ENCODE data around the gene SNX3.

The SNX3 gene

GRCh38 chr6:108168501-108169463, 92.1 kb downstream of the SNX3 start:
- Histone ChIP-seq H3K79me2 (ENCODE audit: low read length) (no peaks in the 10 kb centered on the region), H3K9ac (ENCODE audit: low read length) (no peak overlapping the region), H4K20me1 (ENCODE audit: insufficient read depth, low read length) (no peaks in the 10 kb centered on the region), H3K27me3 (ENCODE audit: low read depth, low read length) (no peaks in the 10 kb centered on the region), H3K36me3 (replicated peaks; ENCODE audit: low read depth, low read length) (no peaks in the 10 kb centered on the region), H3K4me1 (ENCODE audit: low read length) (no peaks in the 10 kb centered on the region), H3K9me3 (ENCODE audit: insufficient read depth, low read length) (no peaks in the 10 kb centered on the region), H3K4me2 (ENCODE audit: low read length) (no peak overlapping the region), H3K27ac (ENCODE audit: low read length) (no peak overlapping the region), H3K4me3 (ENCODE audit: low read length) (no peak overlapping the region), H2AFZ (ENCODE audit: low read depth, low read length) (no peak overlapping the region)
- no peak for TF ChIP-seq EZH2phosphoT487 (IDR thresholded peaks at IDR 0.05; ENCODE audit: low read depth)
- no peak for TF ChIP-seq CTCF (IDR thresholded peaks at IDR 0.05; ENCODE audit: low read depth, low read length)

GRCh38 chr6:108168090-108168463, 92.8 kb downstream of the SNX3 start:
- Histone ChIP-seq H3K27ac (ENCODE audit: low read length) (no peak overlapping the region), H3K36me3 (replicated peaks; ENCODE audit: low read depth, low read length) (no peaks in the 10 kb centered on the region), H3K9ac (ENCODE audit: low read length) (no peak overlapping the region), H3K4me1 (ENCODE audit: low read length) (no peaks in the 10 kb centered on the region), H3K79me2 (ENCODE audit: low read length) (no peaks in the 10 kb centered on the region), H3K4me3 (ENCODE audit: low read length) (no peak overlapping the region), H3K9me3 (ENCODE audit: insufficient read depth, low read length) (no peaks in the 10 kb centered on the region), H3K4me2 (ENCODE audit: low read length) (no peak overlapping the region), H2AFZ (ENCODE audit: low read depth, low read length) (no peak overlapping the region), H4K20me1 (ENCODE audit: insufficient read depth, low read length) (no peaks in the 10 kb centered on the region), H3K27me3 (ENCODE audit: low read depth, low read length) (no peaks in the 10 kb centered on the region)
- no peak for TF ChIP-seq EZH2phosphoT487 (IDR thresholded peaks at IDR 0.05; ENCODE audit: low read depth)
- no peak for TF ChIP-seq CTCF (IDR thresholded peaks at IDR 0.05; ENCODE audit: low read depth, low read length)

- Histone ChIP-seq H3K4me1 (ENCODE audit: low read length) (no peaks in the 10 kb centered on the region), H3K4me2 (ENCODE audit: low read length) (no peak overlapping the region), H3K9ac (ENCODE audit: low read length) (no peak overlapping the region), H3K79me2 (ENCODE audit: low read length) (no peaks in the 10 kb centered on the region), H3K27ac (ENCODE audit: low read length) (no peak overlapping the region), H3K4me3 (ENCODE audit: low read length) (no peak overlapping the region), H3K9me3 (ENCODE audit: insufficient read depth, low read length) (no peaks in the 10 kb centered on the region), H3K27me3 (ENCODE audit: low read depth, low read length) (no peaks in the 10 kb centered on the region), H4K20me1 (ENCODE audit: insufficient read depth, low read length) (no peaks in the 10 kb centered on the region), H3K36me3 (replicated peaks; ENCODE audit: low read depth, low read length) (no peaks in the 10 kb centered on the region), H2AFZ (ENCODE audit: low read depth, low read length) (no peak overlapping the region)
- no peak for TF ChIP-seq CTCF (IDR thresholded peaks at IDR 0.05; ENCODE audit: low read depth, low read length)
- no peak for TF ChIP-seq EZH2phosphoT487 (IDR thresholded peaks at IDR 0.05; ENCODE audit: low read depth)
These were observed 93.3 kb downstream of the SNX3 start for GRCh38 chr6:108167449-108168089.
